ENCODE data around the gene BMPR1A.

BMPR1A gene

GRCh38 chr10:86955501-86956194, 199.2 kb downstream of the BMPR1A start:
- no peak for DNase-seq (ENCODE audit: low read depth, low spot score)

DNA sequence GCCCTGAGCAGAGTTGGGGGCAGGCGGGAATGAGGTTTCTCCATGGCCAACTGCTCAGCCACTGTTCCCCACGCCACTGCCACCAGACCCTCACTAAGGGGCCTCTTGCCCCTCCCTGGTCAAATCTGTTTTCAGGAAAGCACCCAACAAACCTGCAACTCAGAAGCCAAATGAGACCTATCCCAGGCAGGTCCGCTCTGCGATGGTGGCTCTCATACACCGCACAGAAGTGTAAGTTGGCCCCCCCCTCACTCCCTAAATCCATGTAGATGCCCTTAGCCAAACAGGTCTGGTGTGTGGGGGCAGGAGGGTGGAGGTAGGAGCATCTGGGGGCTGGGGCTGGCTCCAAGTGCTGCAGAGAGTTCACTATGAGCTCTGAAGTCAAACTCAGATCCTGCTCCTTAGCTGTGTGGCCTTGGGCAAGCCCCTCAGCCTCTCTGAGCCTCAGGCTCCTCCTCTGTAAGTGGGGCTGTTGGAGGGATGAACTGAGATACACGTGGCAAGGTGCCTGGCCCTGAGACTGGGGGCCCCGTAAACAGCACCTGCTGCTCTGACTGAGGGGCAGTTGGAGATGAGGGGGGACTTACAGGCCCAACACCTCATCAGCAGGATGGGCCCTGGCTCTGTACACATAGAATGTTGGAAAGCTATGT, 199.9 kb downstream of the BMPR1A start:
- no peak for DNase-seq (ENCODE audit: low read depth, low spot score)

DNA sequence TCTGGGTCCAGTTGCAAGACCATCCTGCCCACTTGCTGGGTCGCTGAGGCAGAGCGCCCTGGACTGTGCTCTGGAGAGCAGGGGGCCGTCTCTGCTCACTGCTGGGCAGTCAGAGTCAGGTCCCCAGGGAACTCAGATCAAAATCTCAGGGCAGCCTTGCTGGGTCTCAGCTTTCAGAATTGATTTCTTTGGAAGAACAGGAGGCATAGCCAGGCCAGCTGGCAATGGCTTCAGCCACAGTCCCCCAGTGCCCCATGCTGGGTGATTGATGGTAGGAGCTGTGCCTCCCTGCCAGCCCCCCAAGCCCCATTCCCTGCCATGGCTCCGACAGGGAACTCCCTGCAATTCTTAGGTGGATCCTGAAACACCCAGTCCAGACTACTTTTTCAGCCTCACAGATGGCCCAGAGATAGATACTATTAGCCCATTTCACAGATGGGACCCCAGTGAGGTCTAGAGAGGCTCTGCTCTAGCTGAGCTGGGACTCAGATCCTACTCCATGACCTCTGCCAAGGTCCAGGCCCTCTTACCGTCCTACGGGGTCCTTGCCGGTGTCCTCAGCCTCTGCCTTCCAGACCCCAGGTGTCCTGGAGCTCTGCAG, 200.5 kb downstream of the BMPR1A start:
- no peak for DNase-seq (ENCODE audit: low read depth, low spot score)

DNA sequence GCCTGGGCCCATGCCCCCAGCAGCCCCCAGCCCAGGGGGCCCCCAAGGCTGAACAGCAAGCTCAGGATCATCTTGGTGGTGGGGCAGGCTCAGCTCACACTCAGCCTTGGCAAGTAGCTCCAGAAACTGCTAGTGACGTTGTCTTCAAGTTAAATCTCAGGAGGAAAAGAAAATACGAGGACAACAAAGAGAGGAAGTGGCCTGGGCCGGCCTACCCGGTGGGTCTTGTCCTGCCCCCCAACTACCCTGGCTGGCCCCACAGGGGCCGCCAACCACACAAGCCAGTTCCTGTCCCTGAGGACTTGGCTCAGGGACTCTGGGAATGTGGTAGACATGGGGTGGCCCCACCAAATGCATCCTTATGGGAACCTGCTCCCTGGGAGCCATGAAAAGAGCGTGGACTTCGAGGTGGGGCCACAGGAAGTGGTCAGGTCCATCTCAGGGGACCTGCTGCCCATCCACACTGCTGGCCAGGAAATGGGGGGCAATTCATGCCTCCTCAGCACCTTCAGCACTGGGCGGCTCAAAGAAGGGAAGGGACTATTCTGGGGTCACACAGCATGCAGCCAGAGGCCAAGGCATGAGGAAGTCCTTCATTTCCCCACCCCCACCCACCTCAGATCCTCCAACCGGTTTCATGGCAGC, 201.2 kb downstream of the BMPR1A start, which contains the start of gene MMRN2:
MMRN2 (minus strand) TSS at position 145 of the 645 bp plus-strand sequence; CDS start at position 71, 74 bp downstream.
- DNase-seq (ENCODE audit: low read depth, low spot score), result no peak

- DNase-seq (ENCODE audit: low read depth, low spot score), result no peak
Measured at GRCh38 chr10:86958116-86958900, 201.9 kb downstream of the BMPR1A start, which contains the start of gene SNCG. Gene SNCG (plus strand): TSS chr10:86958599. CDS start chr10:86958698, 99 bp downstream.

DNA sequence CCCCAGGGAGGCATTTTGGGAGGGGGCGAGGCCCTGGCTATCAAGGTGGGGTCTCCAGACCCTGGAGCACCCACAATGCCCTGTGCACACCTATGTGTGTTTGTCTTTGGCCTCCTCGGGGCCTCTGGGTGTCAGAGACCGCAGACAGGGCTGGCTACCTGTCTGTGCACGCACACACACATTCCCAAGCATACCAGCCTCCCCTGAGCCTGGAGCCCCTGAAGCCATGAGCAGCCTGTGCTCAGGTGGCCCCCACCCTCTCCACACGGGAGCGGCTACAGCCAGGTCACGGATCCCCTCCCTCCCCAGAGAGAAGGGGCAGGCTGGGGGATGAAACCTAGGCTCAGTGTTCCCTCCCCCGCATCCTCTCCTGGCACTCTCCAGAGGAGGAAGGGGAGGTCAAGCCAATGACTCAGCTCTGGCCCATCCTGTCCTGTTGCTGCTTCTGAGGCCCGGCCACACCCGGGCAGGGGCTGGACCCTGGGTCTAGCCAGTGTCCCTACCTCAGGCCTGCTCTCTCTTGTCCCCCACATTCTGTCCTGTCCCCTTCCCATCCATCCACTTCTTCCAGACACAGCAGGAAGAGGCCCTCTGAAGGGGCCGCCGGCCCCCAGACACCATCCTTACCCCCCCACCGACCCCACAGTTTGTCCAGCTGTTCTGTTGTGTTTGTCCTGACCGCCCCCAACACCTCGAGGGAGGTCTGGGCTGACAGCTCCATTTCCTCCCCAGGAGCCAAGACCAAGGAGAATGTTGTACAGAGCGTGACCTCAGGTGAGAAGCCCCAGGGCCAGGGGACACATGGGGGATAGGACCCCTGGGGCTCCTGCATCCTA, 202.7 kb downstream of the BMPR1A start:
- no peak for DNase-seq (ENCODE audit: low read depth, low spot score)

DNA sequence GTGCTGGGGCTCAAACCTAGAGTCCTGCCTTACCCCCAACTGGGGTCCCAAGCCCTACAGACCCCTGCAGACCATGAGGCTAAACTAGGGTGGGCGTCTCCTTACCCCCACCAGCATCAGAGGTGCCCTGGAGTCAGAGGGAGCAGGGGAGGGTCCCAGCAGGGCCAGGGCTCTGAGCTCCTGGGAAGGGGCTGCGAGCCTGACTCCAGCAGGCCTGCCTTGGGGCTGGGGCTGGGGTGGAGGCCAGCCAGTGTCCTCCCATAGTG, 203.3 kb downstream of the BMPR1A start:
- DNase-seq (ENCODE audit: low read depth, low spot score), result no peak

DNA sequence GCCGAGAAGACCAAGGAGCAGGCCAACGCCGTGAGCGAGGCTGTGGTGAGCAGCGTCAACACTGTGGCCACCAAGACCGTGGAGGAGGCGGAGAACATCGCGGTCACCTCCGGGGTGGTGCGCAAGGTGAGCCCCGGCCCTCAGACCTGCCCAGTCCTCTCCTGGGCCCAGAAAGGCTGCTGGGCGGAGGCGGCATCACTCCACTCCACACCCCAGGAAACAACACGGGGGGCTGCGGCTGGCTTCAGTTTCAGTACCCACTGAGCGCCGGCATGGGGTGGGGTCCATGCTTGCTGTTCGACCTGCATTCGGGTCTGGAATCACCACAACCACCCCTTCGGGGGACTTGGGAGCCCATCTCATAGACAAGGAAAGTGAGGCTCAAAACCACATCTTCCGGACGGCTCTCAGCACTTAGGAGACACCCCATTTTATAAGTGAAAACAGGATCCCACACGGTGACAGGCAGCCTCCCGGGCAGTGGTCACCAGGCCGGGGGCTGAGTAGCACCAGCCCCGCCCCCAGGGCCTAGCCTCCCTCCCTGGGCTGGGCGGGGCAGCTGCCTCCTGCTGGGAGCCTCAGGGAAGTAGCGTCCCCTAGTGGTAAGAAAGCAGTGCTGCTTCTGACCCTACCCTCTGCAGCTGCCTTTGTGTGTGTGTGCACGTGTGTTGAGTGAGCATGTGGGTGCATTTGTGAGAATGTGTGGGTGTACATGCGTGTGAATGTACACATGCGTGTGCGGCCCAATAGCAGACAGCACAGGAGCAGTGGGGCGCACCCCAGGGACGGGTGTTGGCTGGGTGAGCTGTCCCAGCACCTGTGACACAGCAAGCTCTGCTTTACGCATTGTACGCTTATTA, 203.8 kb downstream of the BMPR1A start:
- no peak for DNase-seq (ENCODE audit: low read depth, low spot score)

GRCh38 chr10:86960863-86961434, 204.5 kb downstream of the BMPR1A start:
- DNase-seq (ENCODE audit: low read depth, low spot score), result no peak

DNA sequence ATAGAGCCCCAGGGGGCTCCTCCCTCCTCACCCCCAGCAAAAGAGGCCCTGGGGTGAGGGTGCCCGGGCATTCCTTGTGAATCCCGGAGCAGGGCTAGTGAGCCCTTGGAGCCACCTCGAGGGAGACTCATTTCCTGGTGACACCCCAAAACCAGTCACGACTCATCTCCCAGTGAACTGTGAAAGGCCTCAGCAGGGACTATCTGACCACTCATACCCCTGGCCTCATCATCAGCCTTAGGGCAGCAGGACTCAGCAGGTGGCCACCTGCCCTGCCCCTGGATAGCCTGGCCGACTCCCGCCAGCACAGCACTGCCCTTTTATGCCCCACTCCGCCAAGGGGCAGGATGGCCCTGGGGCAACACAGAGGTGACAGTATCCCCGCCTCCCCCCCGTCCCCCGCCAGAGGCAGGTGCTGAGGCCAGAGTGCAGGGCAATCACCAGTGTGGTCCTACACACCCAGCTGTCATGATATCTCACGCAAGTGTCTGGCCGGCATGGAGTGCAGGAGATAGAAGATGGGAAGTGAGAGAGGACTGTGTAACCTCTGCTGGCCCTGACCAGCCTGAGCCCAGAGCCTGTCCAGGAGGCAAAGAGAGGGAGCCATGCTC, 205.2 kb downstream of the BMPR1A start:
- DNase-seq (ENCODE audit: low read depth, low spot score), result no peak

DNA sequence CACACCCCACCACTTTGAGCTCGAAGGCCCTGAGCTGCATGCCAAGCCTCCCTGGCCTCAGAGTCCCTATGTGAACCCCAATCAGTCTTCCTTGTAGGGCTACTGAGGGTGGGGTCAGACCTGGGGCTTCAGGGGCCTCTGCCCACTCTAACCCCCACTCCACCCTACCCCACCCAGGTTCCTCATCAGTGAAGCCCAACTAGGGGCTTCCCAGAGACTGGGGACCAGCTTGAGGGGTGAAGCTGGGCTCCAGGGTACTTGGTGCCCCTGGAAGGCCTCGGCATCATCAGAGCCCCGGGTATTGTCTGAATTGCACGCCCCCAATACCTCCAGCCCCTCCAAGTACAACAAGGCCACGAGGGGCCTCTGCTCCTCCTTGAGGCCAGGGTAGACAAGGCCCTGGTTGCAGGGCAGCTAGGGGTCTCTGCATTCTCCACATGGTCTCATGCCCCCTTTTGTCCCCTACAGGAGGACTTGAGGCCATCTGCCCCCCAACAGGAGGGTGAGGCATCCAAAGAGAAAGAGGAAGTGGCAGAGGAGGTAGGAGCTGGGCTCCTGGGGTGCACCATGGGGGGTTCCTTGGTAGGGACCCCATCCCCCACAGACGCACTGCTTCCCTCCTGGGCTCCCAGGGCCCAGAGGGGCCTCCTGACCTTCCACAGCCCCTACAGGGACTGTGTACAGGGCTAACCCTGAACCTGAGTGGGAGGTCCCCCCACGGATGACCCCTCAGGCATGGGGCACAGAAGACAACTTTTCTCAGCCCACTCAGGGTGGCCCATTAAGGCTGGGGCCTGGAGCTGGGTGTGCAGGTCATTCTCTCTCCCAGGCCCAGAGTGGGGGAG, 205.9 kb downstream of the BMPR1A start:
- DNase-seq (ENCODE audit: low read depth, low spot score), result no peak

GRCh38 chr10:86962981-86963310, 206.5 kb downstream of the BMPR1A start:
- DNase-seq (ENCODE audit: low read depth, low spot score), result no peak

DNA sequence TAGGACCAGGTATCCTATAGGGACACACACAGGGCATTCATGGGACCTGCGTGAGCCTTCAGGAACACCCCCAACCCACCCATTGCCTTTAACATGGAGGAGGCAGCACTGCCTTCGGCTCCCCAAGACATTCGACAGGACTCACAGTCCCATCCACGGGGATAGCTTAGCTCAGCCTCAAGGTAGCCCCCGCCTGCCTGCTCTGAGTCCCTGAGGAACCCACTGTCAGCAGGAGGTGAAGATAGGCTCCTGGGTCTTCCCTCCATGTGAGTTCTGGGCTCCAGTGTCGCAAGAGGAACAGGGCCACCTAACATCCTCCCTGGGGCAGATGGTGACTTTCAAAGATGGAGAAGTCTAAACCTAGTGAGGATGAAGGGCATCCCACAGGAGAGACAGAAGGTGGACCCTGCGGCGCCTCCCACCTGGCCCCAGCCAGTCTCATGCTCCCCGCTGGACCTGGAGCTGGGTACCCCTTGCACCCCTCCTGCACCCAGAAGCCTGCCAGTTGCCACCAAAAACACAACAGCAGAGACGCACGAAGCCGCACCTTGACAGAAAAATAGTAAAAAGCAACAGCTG, 207.0 kb downstream of the BMPR1A start:
- DNase-seq (ENCODE audit: low read depth, low spot score), result no peak

- no peak for DNase-seq (ENCODE audit: low read depth, low spot score)
Measured at GRCh38 chr10:86964061-86964846, 207.8 kb downstream of the BMPR1A start.

DNA sequence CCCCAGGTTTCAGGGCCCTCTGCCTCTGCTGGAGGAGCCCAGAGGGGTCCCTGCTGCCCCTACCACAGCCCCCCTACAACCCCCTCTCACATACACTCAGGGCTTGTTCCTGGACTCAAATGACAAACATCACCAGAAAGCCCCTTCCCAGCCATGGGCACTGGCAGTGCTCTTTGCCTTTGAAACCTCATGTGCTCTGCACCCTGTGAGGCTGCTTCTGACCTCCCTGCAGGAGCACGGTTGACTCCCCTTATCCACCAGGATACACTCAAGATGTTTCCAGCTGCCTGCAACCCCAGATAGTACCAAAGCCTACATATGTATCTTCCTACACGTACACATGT, 208.4 kb downstream of the BMPR1A start:
- DNase-seq (ENCODE audit: low read depth, low spot score), result no peak

DNA sequence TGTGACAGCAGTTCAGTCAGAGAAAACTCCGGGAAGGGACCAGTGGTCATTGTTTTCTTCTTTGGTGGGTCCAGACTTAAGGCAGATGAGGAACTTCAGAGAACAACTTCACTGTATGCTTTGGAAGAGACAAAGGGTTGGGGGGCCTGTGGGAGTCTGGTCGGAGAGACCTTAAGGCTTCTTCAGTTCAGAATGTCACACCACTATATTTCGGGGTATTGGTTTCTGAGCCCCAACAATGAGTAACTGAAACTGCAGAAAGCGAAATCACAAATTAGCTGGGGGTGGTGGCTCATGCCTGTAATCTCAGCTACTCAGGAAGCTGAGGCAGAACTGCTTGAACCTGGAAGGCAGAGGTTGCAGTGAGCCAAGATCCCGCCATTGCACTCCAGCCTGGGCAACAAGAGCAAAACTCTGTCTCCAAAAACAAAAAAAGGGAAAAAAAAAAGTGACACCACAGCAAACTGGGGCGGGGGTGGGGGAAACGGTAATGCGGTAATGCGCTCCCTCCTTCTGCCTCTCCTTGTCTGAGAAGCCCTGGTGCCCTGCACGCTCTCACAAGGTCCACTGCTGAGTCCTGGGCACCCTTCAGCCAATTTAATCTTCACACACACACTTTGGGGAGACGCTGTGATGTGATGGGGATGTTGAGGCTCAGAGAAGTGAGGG, 209.7 kb downstream of the BMPR1A start:
- DNase-seq (ENCODE audit: low read depth, low spot score), result no peak

DNA sequence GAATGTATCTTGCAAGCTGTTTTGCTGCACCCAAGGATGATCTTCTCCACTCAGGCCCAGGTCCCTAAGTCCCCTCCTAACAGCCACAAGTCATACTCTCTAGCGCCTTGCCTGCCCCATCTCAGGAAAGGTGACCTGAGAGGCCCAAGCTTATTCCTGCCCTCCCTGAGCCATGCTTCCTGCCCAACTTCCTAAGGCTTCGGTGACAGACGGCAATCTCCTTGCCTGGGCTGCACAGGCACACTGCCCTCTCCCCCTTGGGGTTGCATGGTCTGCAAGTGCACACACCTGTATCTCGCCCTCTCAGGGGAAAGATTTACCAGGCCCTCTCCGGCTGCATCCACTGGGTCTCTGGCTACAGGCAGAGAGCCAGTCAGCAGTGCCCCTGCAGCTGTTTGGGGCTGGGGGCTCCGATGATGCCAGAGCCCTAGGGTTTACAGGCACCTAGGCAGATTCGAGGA, 211.1 kb downstream of the BMPR1A start:
- DNase-seq (ENCODE audit: low read depth, low spot score), result no peak

All from smooth muscle cell of the brain vasculature (primary cell).